Stimulated activated CD4-positive, alpha-beta T cell treated with anti-CD3 and anti-CD28 coated beads, Interleukin-15, amount 100 ng/mL, for 1 hour (primary cell): ENCODE results near the gene STRC.
"Not testable (repeated sequence)": the region's sequence is repeated elsewhere in the genome, so short reads cannot be mapped to it uniquely, and the experiment has no call there.

Experiments used
- DNase-seq, 2 donors: peaks; one replicate each; pipeline ENCODE4 v3.0.0-alpha.2; 2020; ENCODE audit warnings: low read depth in 1 of 2, low spot score in 1 of 2

Gene STRC

DNA sequence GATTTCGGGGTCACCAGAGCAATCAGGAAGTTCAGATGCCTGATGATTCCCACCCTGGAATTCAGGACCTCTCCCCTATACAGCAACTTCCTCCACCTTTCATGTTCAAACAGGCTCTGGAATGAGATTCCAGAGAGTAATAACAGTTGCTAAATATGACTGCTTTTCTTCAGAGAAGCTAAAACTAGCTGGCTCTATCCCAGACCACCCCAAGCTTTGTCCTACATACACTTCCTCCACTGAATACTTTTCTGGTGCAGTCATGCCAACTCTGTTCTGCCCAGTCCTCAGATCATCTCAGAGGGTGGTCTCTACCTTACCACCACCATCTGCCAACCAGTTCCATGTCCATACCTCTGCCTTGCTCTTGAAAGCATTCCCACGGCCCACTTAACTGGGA lies 52.0 kb downstream of the STRC start:
- not testable (repeated sequence) for DNase-seq

- not testable (repeated sequence) for DNase-seq
Observed at GRCh38 chr15:43563793-43564192, 54.8 kb downstream of the STRC start.

DNA sequence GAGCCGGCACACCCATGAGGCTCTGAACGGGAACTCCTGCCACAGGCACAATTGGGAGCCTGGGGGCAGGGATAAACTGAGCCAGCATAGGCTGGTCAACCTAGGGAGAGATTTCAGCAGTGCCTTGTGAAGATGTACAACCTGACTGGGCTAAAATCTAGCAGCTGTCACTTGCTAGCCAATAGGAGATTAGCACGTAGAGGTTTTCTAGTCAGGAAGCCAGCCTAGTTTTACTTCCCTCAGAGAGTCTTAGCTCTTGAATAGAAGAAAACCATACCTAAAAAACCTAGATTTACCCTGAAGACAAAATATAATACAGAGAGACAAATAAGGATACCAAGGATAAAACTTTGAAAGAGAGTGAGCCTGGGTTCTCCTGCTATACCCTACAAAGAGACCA lies 55.8 kb downstream of the STRC start:
- not testable (repeated sequence) for DNase-seq

- DNase-seq = no peak
Observed at GRCh38 chr15:43552986-43553385, 65.6 kb downstream of the STRC start.

DNA sequence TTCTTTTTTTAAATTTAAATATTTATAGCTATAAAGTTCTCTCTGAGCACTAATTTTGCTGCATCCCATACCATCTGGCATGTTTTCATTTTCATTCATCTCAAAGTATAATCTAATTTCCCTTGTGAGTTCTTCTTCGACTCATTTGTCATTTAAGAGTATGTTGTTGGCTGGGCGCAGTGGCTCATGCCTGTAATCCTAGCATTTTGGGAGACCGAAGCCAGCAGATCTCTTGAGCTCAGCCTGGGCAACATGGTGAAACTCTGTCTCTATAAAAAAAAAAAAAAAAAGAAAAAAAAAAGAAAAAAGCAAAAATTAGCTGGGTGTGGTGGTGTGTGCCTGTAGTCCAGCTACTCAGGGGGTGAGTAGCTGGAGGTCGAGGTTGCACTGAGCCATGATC lies 66.3 kb downstream of the STRC start:
- DNase-seq = no peak

GRCh38 chr15:43550527-43551363 lies 67.9 kb downstream of the STRC start:
- DNase-seq = no peak
